Activated naive CD8-positive, alpha-beta T cell treated with anti-CD3 and anti-CD28 coated beads for 36 hours (primary cell): ENCODE results near the gene NID2. TPM values are rescaled to one million over a fixed set of nuclear protein-coding genes. Genes with fewer than 3 reads are reported as not detected.

ENCODE experiments used
- DNase-seq: peaks from one replicate; pipeline ENCODE4 v3.0.0; 2021
- H3K27ac Mint-ChIP-seq: one replicate; pipeline ENCODE4 v1.8.0; 2022; ENCODE audit warnings: mild to moderate bottlenecking, moderate library complexity, mixed read lengths
- H3K27me3 Mint-ChIP-seq: one replicate; pipeline ENCODE4 v1.8.0; 2022; ENCODE audit warnings: mild to moderate bottlenecking, mixed read lengths
- H3K36me3 Mint-ChIP-seq: one replicate; pipeline ENCODE4 v1.8.0; 2021; ENCODE audit warnings: mild to moderate bottlenecking, mixed read lengths
- H3K4me1 Mint-ChIP-seq: one replicate; pipeline ENCODE4 v1.8.0; 2021; ENCODE audit warnings: mixed read lengths
- H3K4me3 Mint-ChIP-seq: one replicate; pipeline ENCODE4 v1.8.0; 2022; ENCODE audit warnings: mild to moderate bottlenecking, moderate library complexity, mixed read lengths
- H3K9me3 Mint-ChIP-seq: one replicate; pipeline ENCODE4 v1.8.0; 2022; ENCODE audit warnings: mixed read lengths
- total RNA-seq, 2 experiments: library from RNA; stranded (reverse); gene quantifications; one replicate each; pipeline ENCODE4 v1.2.3, GENCODE V29; 2021

Gene NID2
- total RNA-seq, 2 experiments from 2014 or later: not detected

GRCh38 chr14:51959928-51960327 is 108.9 kb downstream of the NID2 start:
- no peak overlapping the region for H3K4me3 Mint-ChIP-seq

GRCh38 chr14:51957950-51958349 is 110.9 kb downstream of the NID2 start:
- H3K36me3 Mint-ChIP-seq: peaks cover 84% of the 10 kb centered on the region
- DNase-seq: no peak
- H3K27me3 Mint-ChIP-seq: no peaks in the 10 kb centered on the region
- no peak overlapping the region for H3K27ac Mint-ChIP-seq
- peaks cover 26% of the 10 kb centered on the region for H3K9me3 Mint-ChIP-seq
- H3K4me3 Mint-ChIP-seq: no peak overlapping the region
- peaks cover 29% of the 10 kb centered on the region for H3K4me1 Mint-ChIP-seq

More at GRCh38 chr14:51959928-51960327, 108.9 kb downstream of the NID2 start:
- H3K27ac Mint-ChIP-seq: no peak overlapping the region
- H3K9me3 Mint-ChIP-seq: peaks cover 26% of the 10 kb centered on the region
- H3K4me1 Mint-ChIP-seq: peaks cover 34% of the 10 kb centered on the region
- no peaks in the 10 kb centered on the region for H3K27me3 Mint-ChIP-seq
- peaks cover 80% of the 10 kb centered on the region for H3K36me3 Mint-ChIP-seq
- DNase-seq: no peak

Other genes with a start within 250 kb of the NID2 start
- gene GNG2, start 208.4 kb downstream of the NID2 start, total RNA-seq: 100 to 1,000 TPM; 131 to 132 TPM
- 100 to 1,000 TPM; 235 to 243 TPM for gene RTRAF, start 79.5 kb downstream of the NID2 start, total RNA-seq
- not detected for gene PTGDR, start 198.6 kb upstream of the NID2 start, total RNA-seq
- 10 to 100 TPM; 20.8 to 23.3 TPM for gene PTGER2, start 245.3 kb upstream of the NID2 start, total RNA-seq